Activated CD8-positive, alpha-beta memory T cell treated with anti-CD3 and anti-CD28 coated beads, Interleukin-2, amount 50 U/mL, for 48 hours (primary cell): ENCODE data around the gene LCN1.
"Not testable (repeated sequence)": the region's sequence is repeated elsewhere in the genome, so short reads cannot be mapped to it uniquely, and the experiment has no call there.

Source experiments
- DNase-seq: peaks from one replicate; pipeline ENCODE4 v3.0.0-alpha.2; 2020

The LCN1 gene

GRCh38 chr9:135524130-135524861 lies 3.1 kb downstream of the LCN1 start:
- peak; percentile 23 for DNase-seq

DNA sequence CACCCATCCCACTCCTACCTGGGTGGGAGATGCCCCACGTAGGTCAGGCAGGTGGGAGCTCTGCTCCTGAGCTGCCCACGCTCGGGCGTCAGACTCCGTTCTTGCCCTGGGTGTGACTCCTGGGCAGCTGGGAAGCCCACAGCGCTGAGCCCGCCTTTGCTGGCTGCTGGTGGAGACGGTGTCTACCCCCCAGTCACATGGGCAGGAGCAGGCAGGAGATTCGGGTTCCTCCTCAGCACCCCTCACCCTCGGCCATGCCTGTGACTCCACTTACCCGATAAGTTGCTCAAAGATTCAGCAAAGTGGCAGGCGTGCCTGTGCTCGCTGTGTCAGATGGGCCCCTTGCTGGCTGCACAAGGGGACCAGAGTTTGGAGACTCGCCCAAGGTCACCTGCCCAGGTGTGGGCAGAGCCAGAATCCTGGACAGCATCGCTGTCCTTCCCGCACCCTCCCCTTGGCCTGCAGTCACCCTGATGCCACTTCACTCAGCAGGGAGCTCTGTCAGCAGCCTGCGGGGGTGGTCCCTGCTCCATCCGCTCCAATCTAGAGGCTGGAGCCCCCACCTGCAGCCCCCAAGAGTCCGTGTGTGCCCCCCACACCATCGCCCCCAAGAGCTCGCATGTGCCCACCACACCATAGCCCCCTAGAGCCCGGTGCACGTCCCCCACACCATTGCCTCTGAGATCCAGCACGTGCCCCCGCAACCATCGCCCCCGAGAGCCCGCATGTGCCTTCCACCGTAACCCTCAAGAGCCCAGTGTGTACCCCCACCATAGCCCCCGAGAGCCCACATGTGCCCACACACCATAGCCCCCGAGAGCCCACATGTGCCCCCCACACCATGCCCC lies 4.2 kb downstream of the LCN1 start:
- DNase-seq, result peak; percentile 34

DNA sequence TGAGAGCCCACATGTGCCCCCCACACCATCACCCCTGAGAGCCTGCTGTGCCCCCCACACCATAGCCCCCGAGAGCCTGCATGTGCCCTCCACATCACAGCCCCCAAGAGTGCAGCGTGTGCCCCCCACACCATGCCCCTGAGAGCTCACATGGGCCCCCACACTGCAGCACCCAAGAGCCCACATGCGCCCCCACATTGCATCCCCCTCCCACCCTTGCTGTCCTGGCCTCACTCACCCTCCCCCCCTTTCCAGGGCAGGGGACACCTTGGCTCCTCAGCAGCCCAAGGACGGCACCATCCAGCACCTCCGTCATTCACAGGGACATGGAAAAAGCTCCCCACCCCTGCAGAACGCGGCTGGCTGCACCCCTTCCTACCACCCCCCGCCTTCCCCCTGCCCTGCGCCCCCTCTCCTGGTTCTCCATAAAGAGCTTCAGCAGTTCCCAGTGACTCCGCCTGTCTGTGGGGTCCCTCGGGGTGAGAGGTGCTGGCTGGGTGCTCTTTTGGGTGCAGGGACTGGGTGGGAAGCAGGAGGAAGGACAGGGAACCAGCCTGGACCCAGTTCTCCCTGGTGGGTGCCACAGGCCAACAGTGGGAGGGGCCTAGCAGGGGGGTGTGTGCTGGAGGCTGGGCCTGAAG lies 5.0 kb downstream of the LCN1 start:
- DNase-seq, result peak; percentile 23

- peak; percentile 44 for DNase-seq
These were observed 5.7 kb downstream of the LCN1 start for GRCh38 chr9:135526730-135527571.

- peak; percentile 13 for DNase-seq
These were observed 7.7 kb downstream of the LCN1 start for GRCh38 chr9:135528842-135529435.

- DNase-seq, result peak; percentile 10
These were observed 8.9 kb downstream of the LCN1 start for GRCh38 chr9:135530146-135530545.

DNA sequence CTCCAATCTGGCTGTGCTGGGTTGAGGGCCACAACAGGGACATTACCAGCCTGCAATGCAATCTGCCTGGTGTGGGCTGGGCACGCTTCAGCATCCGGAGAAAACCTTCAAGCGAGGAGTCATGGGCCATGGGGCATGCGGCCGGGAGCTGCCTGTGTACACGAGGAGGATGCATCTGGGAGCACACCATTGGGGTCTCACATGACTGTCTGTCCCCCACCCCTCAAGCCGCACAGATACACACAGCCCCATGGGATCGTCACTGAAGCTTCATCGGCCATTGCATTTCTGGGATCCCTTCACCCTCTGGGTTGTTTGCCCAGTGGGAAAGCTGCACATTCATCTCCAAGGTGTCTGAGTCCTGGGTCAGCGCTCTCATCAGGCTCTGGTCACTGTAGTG lies 9.9 kb downstream of the LCN1 start:
- peak; percentile 22 for DNase-seq

DNA sequence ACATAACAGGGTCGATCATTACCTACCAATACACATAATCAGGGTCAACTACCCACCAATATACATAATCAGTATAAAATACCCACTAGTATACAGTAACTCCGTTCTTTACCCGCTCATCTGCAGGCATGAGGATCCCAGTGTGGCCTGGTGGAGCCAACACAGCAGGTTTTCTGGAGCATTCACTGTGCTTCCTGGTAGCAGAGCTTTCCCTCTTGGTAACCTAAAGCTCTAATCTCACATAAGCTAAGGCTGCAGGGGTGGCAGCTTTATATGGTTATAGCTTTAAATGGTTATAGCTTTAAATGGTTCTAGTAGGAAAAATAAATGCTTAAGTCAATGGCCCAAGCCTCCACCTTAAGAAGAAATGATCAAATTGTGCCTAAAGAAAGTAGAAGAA lies 11.9 kb downstream of the LCN1 start:
- peak; percentile 10 for DNase-seq

- DNase-seq, result peak; percentile 20
These were observed 12.4 kb downstream of the LCN1 start for GRCh38 chr9:135533674-135534073.

DNA sequence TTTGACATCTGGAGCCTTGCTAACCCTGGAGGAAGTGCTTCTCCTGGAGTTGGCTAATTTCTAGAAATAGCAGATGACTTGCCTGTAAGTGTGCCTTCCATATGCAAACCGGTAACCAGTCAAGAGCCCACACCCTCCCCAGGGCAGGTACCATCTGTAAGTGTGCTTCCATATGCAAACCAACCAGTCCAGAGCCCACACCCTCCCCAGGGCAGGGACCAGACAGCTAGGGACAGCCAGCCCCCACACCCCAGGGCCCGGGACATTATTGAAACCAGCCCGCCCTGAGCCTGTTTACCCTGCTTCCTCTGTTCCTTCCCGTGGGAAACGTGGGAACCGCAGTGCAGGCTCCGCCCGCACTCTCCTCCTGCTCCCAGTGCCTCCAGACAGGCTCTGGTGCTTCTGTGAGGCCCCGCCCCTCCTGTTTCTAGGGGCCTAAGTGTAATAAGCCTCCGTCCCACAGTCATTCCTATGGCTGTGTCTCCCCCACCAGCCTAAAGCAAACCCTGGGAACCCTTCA lies 13.0 kb downstream of the LCN1 start:
- DNase-seq, result not testable (repeated sequence)

- peak; percentile 28 for DNase-seq
These were observed 13.6 kb downstream of the LCN1 start for GRCh38 chr9:135534826-135535225.

GRCh38 chr9:135535631-135536030 lies 14.4 kb downstream of the LCN1 start:
- not testable (repeated sequence) for DNase-seq

GRCh38 chr9:135536216-135536615 lies 15.0 kb downstream of the LCN1 start:
- DNase-seq, result peak; percentile 32

- DNase-seq, result not testable (repeated sequence)
These were observed 22.1 kb downstream of the LCN1 start for GRCh38 chr9:135543262-135543894.

DNA sequence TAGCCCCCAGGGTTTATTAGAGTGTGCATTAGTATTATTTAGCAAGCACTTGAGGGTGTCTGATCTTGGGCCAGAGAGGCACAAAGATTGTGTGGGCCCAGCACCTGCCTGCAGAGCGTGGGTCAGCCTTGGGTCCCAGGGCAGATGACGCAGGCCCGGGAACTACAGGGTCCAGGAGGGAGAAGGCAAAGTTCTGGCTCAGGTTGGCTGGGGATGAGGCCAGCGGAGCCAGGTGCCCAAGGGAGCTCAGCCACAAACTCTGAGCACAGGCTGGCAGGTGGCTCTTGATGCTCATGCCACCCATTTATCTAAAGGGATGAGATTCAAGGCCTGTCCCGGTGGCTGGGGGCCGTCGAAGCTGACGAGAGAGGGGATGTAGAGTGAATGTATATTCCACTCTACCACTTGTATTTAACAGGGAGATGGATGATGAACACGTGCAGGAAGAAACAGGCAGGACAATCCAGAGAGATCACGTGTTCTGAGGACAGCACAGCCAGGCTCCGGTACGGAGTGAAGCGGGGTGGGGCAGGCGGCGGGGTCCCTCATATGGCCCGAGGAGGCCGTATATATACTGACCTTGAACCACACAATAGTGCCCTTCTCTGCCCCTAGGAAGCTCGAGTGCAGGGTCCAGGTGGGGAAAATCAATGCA lies 23.9 kb downstream of the LCN1 start:
- no peak for DNase-seq

DNA sequence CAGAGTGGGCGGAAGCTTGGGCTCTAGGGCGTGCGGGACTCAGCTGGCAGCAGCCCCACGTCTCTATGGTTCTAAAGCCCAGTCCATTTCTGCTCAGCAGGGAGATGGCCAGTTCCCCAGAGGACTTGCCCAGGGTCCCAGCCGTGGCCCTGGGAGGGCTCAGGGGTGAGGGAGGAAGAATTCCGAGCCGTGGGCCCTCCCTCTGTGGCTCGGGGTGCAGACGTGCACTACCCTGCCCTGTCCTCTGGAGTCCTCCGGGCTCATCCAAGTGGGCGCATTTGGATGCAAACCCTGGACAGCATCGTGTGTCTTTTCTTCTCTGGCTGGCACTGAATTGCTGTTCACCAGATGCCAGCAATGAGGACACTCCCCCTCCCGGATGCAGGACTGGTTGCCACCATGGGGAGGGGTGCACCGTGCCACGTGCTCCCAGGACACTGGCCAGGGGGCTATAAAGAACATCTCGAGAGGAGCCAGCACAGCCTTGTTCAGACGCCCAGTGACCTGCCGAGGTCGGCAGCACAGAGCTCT lies 24.5 kb downstream of the LCN1 start, which contains the start of gene OBP2A:
Gene OBP2A (plus strand): TSS at position 481 of the 531 bp plus-strand sequence. CDS start 55 bp downstream, outside the sequence.
- DNase-seq, result not testable (repeated sequence)

DNA sequence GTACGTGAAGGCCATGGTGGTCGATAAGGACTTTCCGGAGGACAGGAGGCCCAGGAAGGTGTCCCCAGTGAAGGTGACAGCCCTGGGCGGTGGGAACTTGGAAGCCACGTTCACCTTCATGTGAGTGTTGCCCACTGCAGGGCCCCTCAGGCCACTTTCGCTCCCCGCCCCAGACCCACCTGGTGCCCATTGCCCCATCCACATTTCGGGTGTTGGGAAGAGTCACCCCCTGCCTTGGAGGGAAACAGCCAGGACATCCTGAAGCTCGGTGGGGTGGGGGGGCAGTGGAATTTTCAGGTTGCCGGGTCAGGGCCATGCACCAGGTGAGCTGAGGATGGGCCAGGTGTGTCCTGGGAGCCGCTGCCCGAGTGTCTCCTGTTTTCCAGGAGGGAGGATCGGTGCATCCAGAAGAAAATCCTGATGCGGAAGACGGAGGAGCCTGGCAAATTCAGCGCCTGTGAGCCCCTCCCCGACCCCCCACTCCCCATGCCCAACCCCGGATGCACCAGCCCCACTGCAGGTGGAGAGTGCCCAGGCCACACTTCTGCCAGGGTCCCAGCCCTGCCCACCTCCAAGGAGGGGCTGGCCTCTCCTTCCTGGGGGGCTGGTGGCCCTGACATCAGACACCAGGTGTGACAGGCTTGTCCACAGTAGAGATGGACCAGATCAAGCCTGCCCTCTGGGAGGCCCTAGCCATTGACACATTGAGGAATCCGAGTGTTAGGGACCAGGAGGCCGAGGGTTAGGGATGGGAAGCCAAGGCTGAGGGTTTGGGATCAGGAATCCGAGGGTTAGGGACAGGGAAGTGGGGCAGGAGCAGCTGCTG lies 25.8 kb downstream of the LCN1 start:
- peak; percentile 26 for DNase-seq

DNA sequence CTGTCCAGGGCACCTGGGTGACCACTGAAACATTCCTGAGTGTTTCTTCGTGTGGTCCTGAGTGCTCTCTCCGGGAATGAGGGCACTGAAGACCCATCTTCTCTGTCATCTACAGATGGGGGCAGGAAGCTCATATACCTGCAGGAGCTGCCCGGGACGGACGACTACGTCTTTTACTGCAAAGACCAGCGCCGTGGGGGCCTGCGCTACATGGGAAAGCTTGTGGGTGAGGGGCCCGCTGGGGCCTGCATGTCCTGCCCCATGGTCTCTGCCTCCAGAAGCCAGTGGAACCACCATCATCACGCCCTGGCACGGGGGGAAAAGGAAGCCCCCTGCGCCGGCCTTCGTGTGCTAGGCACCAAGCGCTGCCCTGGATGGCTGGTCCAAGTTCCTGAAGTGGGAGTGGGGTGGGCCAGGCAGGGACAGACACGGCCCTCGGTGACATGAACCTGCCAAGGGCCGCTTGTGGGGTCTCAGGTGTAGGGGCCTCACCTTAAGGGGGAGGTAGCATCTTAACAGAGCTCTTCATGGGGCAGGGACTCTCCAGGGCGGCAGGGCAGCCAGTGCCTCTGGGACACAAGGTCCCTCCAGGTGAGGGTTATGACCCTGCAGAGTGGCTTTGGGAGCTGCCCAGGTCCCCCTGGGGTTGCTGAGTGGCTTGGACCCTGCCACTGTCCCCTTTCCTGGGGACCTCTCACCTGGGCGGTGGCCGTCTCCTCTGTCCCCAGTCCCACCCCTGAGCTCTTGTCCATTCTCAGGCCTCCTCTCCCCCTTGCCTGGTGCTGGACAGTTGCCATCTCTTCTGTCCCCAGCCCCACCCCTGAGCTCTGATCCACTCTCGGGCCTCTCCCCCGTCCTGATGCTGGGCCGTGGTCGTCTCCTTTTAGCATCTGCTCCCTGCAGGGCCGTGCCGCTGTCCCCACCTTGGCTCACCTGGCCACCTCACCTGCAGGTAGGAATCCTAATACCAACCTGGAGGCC lies 26.8 kb downstream of the LCN1 start:
- peak; percentile 13 for DNase-seq
